BLaER1 (cell line): ENCODE results near the gene RGS12.
"Not testable (repeated sequence)": the region's sequence is repeated elsewhere in the genome, so short reads cannot be mapped to it uniquely, and the experiment has no call there.

Source experiments
- H3K27ac ChIP-seq: shearing (Covaris generic); formaldehyde crosslinking; 2 replicates; pipeline ENCODE4 v1.8.1; 2022
- H3K27me3 ChIP-seq: shearing (Covaris generic); formaldehyde crosslinking; 2 replicates; pipeline ENCODE4 v1.8.1; 2022
- H3K36me3 ChIP-seq: shearing (Covaris generic); formaldehyde crosslinking; 2 replicates; pipeline ENCODE4 v1.8.1; 2022
- H3K4me1 ChIP-seq: shearing (Covaris generic); formaldehyde crosslinking; 2 replicates; pipeline ENCODE4 v1.8.1; 2022
- H3K4me2 ChIP-seq: shearing (Covaris generic); formaldehyde crosslinking; 2 replicates; pipeline ENCODE4 v1.8.1; 2022
- H3K4me3 ChIP-seq: shearing (Covaris generic); formaldehyde crosslinking; 2 replicates; pipeline ENCODE4 v1.8.1; 2022
- H3K9ac ChIP-seq: shearing (Covaris generic); formaldehyde crosslinking; 2 replicates; pipeline ENCODE4 v1.8.1; 2022
- H3K9me3 ChIP-seq: shearing (Covaris generic); formaldehyde crosslinking; 2 replicates; pipeline ENCODE4 v1.8.1; 2022
- H4K20me1 ChIP-seq: shearing (Covaris generic); formaldehyde crosslinking; 2 replicates; pipeline ENCODE4 v1.8.1; 2022
- Cebpa-rat ChIP-seq: shearing (Covaris generic); IDR thresholded peaks from 2 replicates; pipeline ENCODE4 v1.8.1; 2022

RGS12 gene

GRCh38 chr4:3295837-3296624 lies 3.2 kb downstream of the RGS12 start:
- no peaks in the 10 kb centered on the region for H3K27me3 ChIP-seq
- H3K9ac ChIP-seq = no peak overlapping the region
- no peak for TF ChIP-seq Cebpa-rat
- peaks cover 79% of the 10 kb centered on the region for H4K20me1 ChIP-seq
- H3K4me3 ChIP-seq = no peak overlapping the region
- H3K4me2 ChIP-seq = peak overlapping the region; percentile 96
- H3K4me1 ChIP-seq = peaks cover 86% of the 10 kb centered on the region
- H3K36me3 ChIP-seq = peaks cover 24% of the 10 kb centered on the region
- H3K27ac ChIP-seq = peak overlapping the region; percentile 32; the same call in 1 of the 2 replicates
- peaks cover 23% of the 10 kb centered on the region for H3K9me3 ChIP-seq

GRCh38 chr4:3296651-3297050 lies 3.8 kb downstream of the RGS12 start:
- peaks cover 23% of the 10 kb centered on the region for H3K9me3 ChIP-seq
- H4K20me1 ChIP-seq = peaks cover 80% of the 10 kb centered on the region
- H3K9ac ChIP-seq = no peak overlapping the region
- H3K27ac ChIP-seq = peak overlapping the region; percentile 32; the same call in 1 of the 2 replicates
- H3K4me1 ChIP-seq = peaks cover 86% of the 10 kb centered on the region
- 0 out of 2 replicates have a peak overlapping the region, but pooled peaks have one; percentile 10 for H3K4me3 ChIP-seq
- no peak for TF ChIP-seq Cebpa-rat
- peak overlapping the region; percentile 96 for H3K4me2 ChIP-seq
- H3K27me3 ChIP-seq = no peaks in the 10 kb centered on the region
- H3K36me3 ChIP-seq = peaks cover 24% of the 10 kb centered on the region

DNA sequence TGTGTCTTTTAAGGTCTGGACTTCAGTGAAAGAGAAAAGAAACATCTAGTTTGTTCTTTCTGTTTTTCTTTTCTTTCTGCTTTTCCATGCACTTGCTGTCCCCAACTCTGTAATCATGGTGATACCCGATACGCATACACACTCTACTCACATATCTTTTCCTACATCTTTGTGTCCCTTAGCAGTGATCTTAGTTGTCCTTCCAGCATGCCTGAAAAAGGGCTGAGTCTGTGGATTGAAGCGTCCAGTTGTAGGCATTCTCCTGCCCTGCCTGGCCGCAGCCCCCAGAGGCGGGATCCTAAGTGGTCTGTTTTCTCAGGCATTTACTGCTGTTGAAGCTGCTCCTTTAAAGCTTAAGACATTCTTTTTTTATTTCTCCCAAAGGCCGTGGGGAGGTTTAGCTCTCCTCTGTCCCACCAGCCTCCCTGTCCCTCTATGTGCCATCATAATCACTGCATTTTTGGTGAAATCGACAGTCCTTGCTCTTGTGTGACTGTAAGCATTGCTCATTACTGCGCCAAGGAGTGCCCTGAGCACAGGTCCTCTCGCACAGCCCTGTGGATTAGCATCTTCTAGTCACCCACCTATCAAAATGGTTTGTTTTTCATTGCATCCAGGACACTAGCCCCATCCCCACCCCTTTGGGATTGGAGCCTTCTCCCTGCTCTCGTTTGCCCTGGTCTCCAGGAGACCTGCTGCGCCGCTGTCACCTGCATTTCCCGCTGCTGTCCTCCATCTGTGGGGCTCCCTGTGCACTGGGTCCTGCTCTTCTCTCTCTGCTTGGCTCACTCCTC lies 4.4 kb downstream of the RGS12 start:
- Histone ChIP-seq H3K4me3 (peak overlapping the region; percentile 24; the same call in 1 of the 2 replicates), H3K27ac (peak overlapping the region; percentile 32; the same call in 1 of the 2 replicates), H3K9ac (no peak overlapping the region), H3K36me3 (peaks cover 24% of the 10 kb centered on the region), H3K4me2 (peak overlapping the region; percentile 96), H3K4me1 (peaks cover 86% of the 10 kb centered on the region), H3K27me3 (no peaks in the 10 kb centered on the region), H3K9me3 (peaks cover 23% of the 10 kb centered on the region), H4K20me1 (peaks cover 84% of the 10 kb centered on the region)
- TF ChIP-seq Cebpa-rat = no peak

GRCh38 chr4:3299122-3299975 lies 6.5 kb downstream of the RGS12 start:
- H4K20me1 ChIP-seq = peaks cover 88% of the 10 kb centered on the region
- no peak for TF ChIP-seq Cebpa-rat

GRCh38 chr4:3299976-3300671 lies 7.3 kb downstream of the RGS12 start:
- Histone ChIP-seq H3K27me3 (no peaks in the 10 kb centered on the region), H3K27ac (peak overlapping the region; percentile 99), H3K4me2 (peak overlapping the region; percentile 96), H3K4me3 (peak overlapping the region; percentile 35; the same call in 1 of the 2 replicates), H3K4me1 (peaks cover 99% of the 10 kb centered on the region), H4K20me1 (peaks cover 81% of the 10 kb centered on the region), H3K9me3 (peaks cover 23% of the 10 kb centered on the region), H3K36me3 (peaks cover 24% of the 10 kb centered on the region), H3K9ac (peak overlapping the region; percentile 41)
- no peak for TF ChIP-seq Cebpa-rat

More at GRCh38 chr4:3299122-3299975, 6.5 kb downstream of the RGS12 start:
- no peaks in the 10 kb centered on the region for H3K27me3 ChIP-seq
- peaks cover 23% of the 10 kb centered on the region for H3K9me3 ChIP-seq
- peak overlapping the region; percentile 96 for H3K4me2 ChIP-seq
- peaks cover 24% of the 10 kb centered on the region for H3K36me3 ChIP-seq
- H3K4me1 ChIP-seq = peaks cover 99% of the 10 kb centered on the region
- peak overlapping the region; percentile 41 for H3K9ac ChIP-seq
- peak overlapping the region; percentile 99 for H3K27ac ChIP-seq
- peak overlapping the region; percentile 35 for H3K4me3 ChIP-seq

DNA sequence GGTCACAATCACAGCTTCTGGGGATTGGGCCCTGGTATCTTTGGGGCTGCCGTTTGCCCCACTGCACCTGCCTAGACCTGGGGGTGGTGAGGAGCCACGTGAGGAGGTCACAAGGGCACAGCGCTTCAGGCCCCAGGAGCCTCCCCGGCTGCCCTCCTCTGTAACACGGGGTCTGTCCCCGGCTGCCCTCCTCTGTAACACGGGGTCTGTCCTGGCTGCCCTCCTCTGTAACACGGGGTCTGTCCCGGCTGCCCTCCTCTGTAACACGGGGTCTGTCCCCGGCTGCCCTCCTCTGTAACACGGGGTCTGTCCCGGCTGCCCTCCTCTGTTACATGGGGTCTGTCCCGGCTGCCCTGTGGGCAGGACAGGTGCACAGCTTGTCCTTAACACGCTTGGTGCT lies 8.1 kb downstream of the RGS12 start:
- H3K4me3 ChIP-seq = peak overlapping the region; percentile 16; the same call in 1 of the 2 replicates
- H3K36me3 ChIP-seq = peaks cover 21% of the 10 kb centered on the region
- peaks cover 99% of the 10 kb centered on the region for H3K4me1 ChIP-seq
- H3K9me3 ChIP-seq = peaks cover 22% of the 10 kb centered on the region
- H3K27me3 ChIP-seq = not testable (repeated sequence)
- H3K4me2 ChIP-seq = peak overlapping the region; percentile 96
- peak overlapping the region; percentile 99 for H3K27ac ChIP-seq
- peak overlapping the region; percentile 41 for H3K9ac ChIP-seq
- H4K20me1 ChIP-seq = peaks cover 75% of the 10 kb centered on the region

GRCh38 chr4:3301450-3302172 lies 8.8 kb downstream of the RGS12 start:
- peak overlapping the region; percentile 99 for H3K27ac ChIP-seq
- H3K4me2 ChIP-seq = peak overlapping the region; percentile 96
- no peak for TF ChIP-seq Cebpa-rat
- no peaks in the 10 kb centered on the region for H3K27me3 ChIP-seq
- H3K9me3 ChIP-seq = peaks cover 15% of the 10 kb centered on the region
- peak overlapping the region; percentile 51 for H3K4me3 ChIP-seq
- peak overlapping the region; percentile 41 for H3K9ac ChIP-seq
- peaks cover 99% of the 10 kb centered on the region for H3K4me1 ChIP-seq
- H4K20me1 ChIP-seq = peaks cover 68% of the 10 kb centered on the region
- peaks cover 14% of the 10 kb centered on the region for H3K36me3 ChIP-seq

DNA sequence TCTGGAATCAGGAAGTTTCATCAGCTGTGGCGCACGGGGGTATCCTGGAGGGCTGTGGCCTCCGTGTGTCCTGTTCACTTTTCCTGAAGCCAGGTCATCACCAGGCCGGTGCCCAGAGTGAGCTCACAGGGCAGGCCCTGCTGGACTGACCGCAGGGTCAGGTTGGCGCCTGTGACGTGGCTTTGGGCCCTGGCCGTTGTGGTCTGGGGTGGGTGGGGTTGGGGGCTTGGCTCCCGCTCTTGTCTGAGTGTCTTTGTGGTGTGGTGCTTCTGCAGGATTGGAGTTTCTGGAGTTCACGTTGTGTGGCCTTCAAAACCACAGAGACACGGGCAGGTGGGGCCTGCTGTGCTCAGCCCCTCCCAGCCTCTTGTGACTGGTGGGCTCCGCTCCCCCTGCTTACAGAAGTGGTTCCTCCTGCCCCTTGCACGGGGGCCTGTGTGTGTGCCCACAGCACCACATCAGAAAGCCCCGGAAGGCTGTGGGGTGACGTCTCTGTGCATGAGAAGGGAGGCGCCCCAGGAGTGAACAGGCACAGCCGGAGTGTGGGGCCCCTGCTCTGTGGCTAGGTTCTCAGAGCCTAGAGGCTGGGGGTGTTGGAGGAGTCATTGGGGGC lies 9.5 kb downstream of the RGS12 start:
- H3K27ac ChIP-seq = peak overlapping the region; percentile 99
- peak overlapping the region; percentile 90 for H3K9ac ChIP-seq
- H4K20me1 ChIP-seq = peaks cover 61% of the 10 kb centered on the region
- peak overlapping the region; percentile 96 for H3K4me2 ChIP-seq
- H3K9me3 ChIP-seq = peaks cover 8% of the 10 kb centered on the region
- TF ChIP-seq Cebpa-rat = no peak
- H3K36me3 ChIP-seq = peaks cover 7% of the 10 kb centered on the region
- peaks cover 99% of the 10 kb centered on the region for H3K4me1 ChIP-seq
- H3K27me3 ChIP-seq = no peaks in the 10 kb centered on the region
- peak overlapping the region; percentile 51 for H3K4me3 ChIP-seq
